Ascending aorta (tissue), 2 donors: ENCODE results near the gene SSMEM1. TPM values are rescaled to one million over a fixed set of nuclear protein-coding genes. Genes with fewer than 3 reads are reported as not detected.
"Not testable (repeated sequence)": the region's sequence is repeated elsewhere in the genome, so short reads cannot be mapped to it uniquely, and the experiment has no call there.

Experiments used
- DNase-seq, 2 donors: peaks; one replicate each; pipeline ENCODE4 v3.0.0-alpha.2; 2019; ENCODE audit warnings: low spot score in 2 of 2
- H3K27ac ChIP-seq, 2 donors: fragments of 200-600 bp; sonication (generic); one replicate each; pipeline ENCODE4 v1.5.1; 2016 to 2017; ENCODE audit warnings: mild to moderate bottlenecking in 1 of 2
- H3K27me3 ChIP-seq: fragments of 200-600 bp; sonication (generic); one replicate; pipeline ENCODE4 v1.5.1; 2017
- H3K36me3 ChIP-seq, 2 donors: fragments of 200-600 bp; sonication (generic); one replicate each; pipeline ENCODE4 v1.5.1; 2016
- H3K4me1 ChIP-seq, 2 donors: fragments of 200-600 bp; sonication (generic); one replicate each; pipeline ENCODE4 v1.5.1; 2016 to 2017; ENCODE audit warnings: mild to moderate bottlenecking in 1 of 2
- H3K4me3 ChIP-seq, 2 donors: fragments of 200-600 bp; sonication (generic); one replicate each; pipeline ENCODE4 v1.5.1; 2016 to 2017; ENCODE audit warnings: mild to moderate bottlenecking in 1 of 2
- H3K9me3 ChIP-seq, 2 donors: fragments of 200-600 bp; sonication (generic); one replicate each; pipeline ENCODE4 v1.5.1; 2016
- CTCF ChIP-seq, 3 experiments: fragments of 200-600 bp in 2 of 3; fragments of 450-650 bp in 1 of 3; sonication (generic) in 2 of 3; IDR thresholded peaks; one replicate each; pipeline ENCODE4 v1.5.1; 2016 to 2019; ENCODE audit warnings: antibody characterized with exemption in 3 of 3, mild to moderate bottlenecking in 1 of 3, moderate library complexity in 1 of 3
- intact Hi-C: fragments of 100-400 bp; cut with DNase I; formaldehyde crosslinking; loops from one replicate; pipeline ENCODE4 v1.15.1; 2023
- total RNA-seq: library from RNA; depleted of rRNA; stranded (reverse); fragments of >200 nt; gene quantifications from one replicate; pipeline ENCODE4 v1.1.0, GENCODE V29; 2016

Gene SSMEM1
- total RNA-seq, 1 donor from 2014 or later: not detected

GRCh38 chr7:130178251-130178650 is 29.4 kb upstream of the SSMEM1 start:
- H3K36me3 ChIP-seq: peaks cover 22 to 58% of the 10 kb centered on the region in 2 donors
- no peak overlapping the region for H3K27ac ChIP-seq
- no peaks in the 10 kb centered on the region for H3K9me3 ChIP-seq
- H3K27me3 ChIP-seq: no peaks in the 10 kb centered on the region
- TF ChIP-seq CTCF (IDR thresholded peaks at IDR 0.05): no peak
- intact Hi-C loops: no loop called here
- no peak overlapping the region for H3K4me3 ChIP-seq
- no peaks in the 10 kb centered on the region for H3K4me1 ChIP-seq
- DNase-seq: no peak

GRCh38 chr7:130179631-130180030 is 28.0 kb upstream of the SSMEM1 start:
- no peak overlapping the region for H3K27ac ChIP-seq
- no peak for DNase-seq
- intact Hi-C loops: no loop called here
- no peaks in the 10 kb centered on the region for H3K4me1 ChIP-seq
- H3K4me3 ChIP-seq: no peak overlapping the region
- H3K9me3 ChIP-seq: no peaks in the 10 kb centered on the region
- no peak for TF ChIP-seq CTCF (IDR thresholded peaks at IDR 0.05)
- no peaks in the 10 kb centered on the region for H3K27me3 ChIP-seq
- peaks cover 20 to 57% of the 10 kb centered on the region in 2 donors for H3K36me3 ChIP-seq

- peaks cover 13 to 51% of the 10 kb centered on the region in 2 donors for H3K36me3 ChIP-seq
- no peaks in the 10 kb centered on the region for H3K27me3 ChIP-seq
- no peaks in the 10 kb centered on the region for H3K4me1 ChIP-seq
- TF ChIP-seq CTCF (IDR thresholded peaks at IDR 0.05): no peak
- no peaks in the 10 kb centered on the region for H3K9me3 ChIP-seq
- intact Hi-C loops: no loop called here
- no peak overlapping the region for H3K4me3 ChIP-seq
- H3K27ac ChIP-seq: no peak overlapping the region
- DNase-seq: no peak
Measured at GRCh38 chr7:130180571-130181262, 26.9 kb upstream of the SSMEM1 start.

- H3K4me1 ChIP-seq: no peaks in the 10 kb centered on the region
- H3K4me3 ChIP-seq: no peak overlapping the region
- no peak overlapping the region for H3K27ac ChIP-seq
- TF ChIP-seq CTCF (IDR thresholded peaks at IDR 0.05): no peak
- peaks cover 13 to 51% of the 10 kb centered on the region in 2 donors for H3K36me3 ChIP-seq
- intact Hi-C loops: no loop called here
- H3K27me3 ChIP-seq: no peaks in the 10 kb centered on the region
- no peak for DNase-seq
- H3K9me3 ChIP-seq: no peaks in the 10 kb centered on the region
Measured at GRCh38 chr7:130181263-130181605, 26.4 kb upstream of the SSMEM1 start.

- peaks cover 10 to 51% of the 10 kb centered on the region in 2 donors for H3K36me3 ChIP-seq
- no peak overlapping the region for H3K27ac ChIP-seq
- H3K4me1 ChIP-seq: no peaks in the 10 kb centered on the region
- no peaks in the 10 kb centered on the region for H3K27me3 ChIP-seq
- no peaks in the 10 kb centered on the region for H3K9me3 ChIP-seq
- no peak for TF ChIP-seq CTCF (IDR thresholded peaks at IDR 0.05)
- no peak for DNase-seq
- no peak overlapping the region for H3K4me3 ChIP-seq
- intact Hi-C loops: no loop called here
Measured at GRCh38 chr7:130182990-130183389, 24.7 kb upstream of the SSMEM1 start.

- H3K4me1 ChIP-seq: not testable (repeated sequence)
- H3K36me3 ChIP-seq: peaks cover 10 to 44% of the 10 kb centered on the region in 2 donors
Measured at GRCh38 chr7:130184349-130184748, 23.3 kb upstream of the SSMEM1 start.

More at GRCh38 chr7:130184349-130184748, 23.3 kb upstream of the SSMEM1 start:
- H3K9me3 ChIP-seq, H3K27ac ChIP-seq, H3K27me3 ChIP-seq, DNase-seq, intact Hi-C loops, H3K4me3 ChIP-seq: not testable (repeated sequence)
